CD14-positive monocyte (primary cell): Measurements from ENCODE around the gene TM2D3. TPM values are rescaled to one million over a fixed set of nuclear protein-coding genes. Genes with fewer than 3 reads are reported as not detected.

ENCODE experiments used
- DNase-seq, 3 donors: peaks; one replicate each; pipeline ENCODE4 v3.0.0-alpha.2; 2011 to 2022
- H2AFZ ChIP-seq: 2 replicates; pipeline ENCODE4 v1.6.0; 2012; ENCODE audit warnings: mild to moderate bottlenecking, low read depth, low read length, inconsistent platforms; ENCODE audit not compliant: insufficient read depth, poor library complexity, severe bottlenecking
- H3K27ac ChIP-seq, 2 donors: 1 replicate in 1 of 2; 2 replicates in 1 of 2; pipeline ENCODE4 v1.5.1; 2012 to 2013; ENCODE audit warnings: low read length in 2 of 2, control low read depth in 1 of 2, inconsistent platforms in 1 of 2, low read depth in 1 of 2, mild to moderate bottlenecking in 1 of 2
- H3K27me3 ChIP-seq, 2 donors: one replicate each; pipeline versions ENCODE4 v1.6.0 to v1.6.1; 2011 to 2013; ENCODE audit warnings: low read length in 2 of 2; ENCODE audit not compliant: control insufficient read depth in 2 of 2, insufficient read depth in 2 of 2
- H3K36me3 ChIP-seq, 2 donors: replicated peaks in 1 of 2; 1 replicate in 1 of 2; 2 replicates in 1 of 2; pipeline versions ENCODE4 v1.5.1 to v1.6.1; 2012 to 2013; ENCODE audit warnings: low read length in 2 of 2, control low read depth in 1 of 2, inconsistent platforms in 1 of 2, mild to moderate bottlenecking in 1 of 2; ENCODE audit not compliant: insufficient read depth in 2 of 2, control insufficient read depth in 1 of 2
- H3K4me1 ChIP-seq, 2 donors: 1 replicate in 1 of 2; 2 replicates in 1 of 2; pipeline versions ENCODE4 v1.5.1 to v1.6.1; 2012 to 2013; ENCODE audit warnings: low read length in 2 of 2, control low read depth in 1 of 2, inconsistent platforms in 1 of 2, mild to moderate bottlenecking in 1 of 2, moderate library complexity in 1 of 2; ENCODE audit not compliant: insufficient read depth in 2 of 2, control insufficient read depth in 1 of 2
- H3K4me2 ChIP-seq: replicated peaks from 2 replicates; pipeline ENCODE3; 2012; ENCODE audit warnings: low read length, moderate library complexity, mild to moderate bottlenecking; ENCODE audit not compliant: poor library complexity, severe bottlenecking; ENCODE audit errors: extremely low read depth
- H3K4me3 ChIP-seq, 3 experiments: fragments of 200-600 bp in 1 of 3; sonication (generic) in 1 of 3; replicated peaks in 1 of 3; 1 replicate in 2 of 3; 2 replicates in 1 of 3; pipeline ENCODE4 v1.5.1; 2011 to 2013; ENCODE audit warnings: low read length in 3 of 3, mild to moderate bottlenecking in 3 of 3, control low read depth in 2 of 3, low read depth in 2 of 3, inconsistent platforms in 1 of 3, moderate library complexity in 1 of 3
- H3K79me2 ChIP-seq: 2 replicates; pipeline ENCODE4 v1.6.0; 2012; ENCODE audit warnings: mild to moderate bottlenecking, control low read depth, inconsistent platforms, low read length, moderate library complexity; ENCODE audit not compliant: insufficient read depth
- H3K9ac ChIP-seq: 2 replicates; pipeline ENCODE4 v1.6.0; 2017; ENCODE audit warnings: low read length, mild to moderate bottlenecking; ENCODE audit not compliant: insufficient read depth, poor library complexity, severe bottlenecking
- H3K9me3 ChIP-seq, 2 donors: replicated peaks in 1 of 2; 1 replicate in 1 of 2; 2 replicates in 1 of 2; pipeline versions ENCODE4 v1.5.1 to v1.6.1; 2012 to 2013; ENCODE audit warnings: low read length in 2 of 2, control low read depth in 1 of 2; ENCODE audit not compliant: control insufficient read depth in 1 of 2, insufficient read depth in 1 of 2
- H4K20me1 ChIP-seq: 2 replicates; pipeline ENCODE4 v1.6.0; 2012; ENCODE audit warnings: mild to moderate bottlenecking, low read length, control low read depth, moderate library complexity; ENCODE audit not compliant: insufficient read depth
- H3K27ac Mint-ChIP-seq, 7 donors: one replicate each; pipeline ENCODE4 v1.8.0; 2020; ENCODE audit warnings: mild to moderate bottlenecking in 7 of 7, mixed read lengths in 7 of 7, moderate library complexity in 6 of 7, inconsistent platforms in 2 of 7
- H3K27me3 Mint-ChIP-seq, 3 donors: one replicate each; pipeline ENCODE4 v1.8.0; 2021 to 2022; ENCODE audit warnings: low read depth in 3 of 3, mild to moderate bottlenecking in 3 of 3, mixed read lengths in 3 of 3, moderate library complexity in 3 of 3, inconsistent platforms in 1 of 3
- H3K36me3 Mint-ChIP-seq, 2 donors: one replicate each; pipeline ENCODE4 v1.8.0; 2020; ENCODE audit warnings: mixed read lengths in 2 of 2, inconsistent platforms in 1 of 2, mild to moderate bottlenecking in 1 of 2
- H3K4me1 Mint-ChIP-seq: one replicate; pipeline ENCODE4 v1.8.0; 2020; ENCODE audit warnings: mild to moderate bottlenecking, mixed read lengths
- H3K4me3 Mint-ChIP-seq, 2 donors: one replicate each; pipeline ENCODE4 v1.8.0; 2020; ENCODE audit warnings: mild to moderate bottlenecking in 2 of 2, mixed read lengths in 2 of 2, moderate library complexity in 1 of 2
- H3K9me3 Mint-ChIP-seq, 7 donors: one replicate each; pipeline ENCODE4 v1.8.0; 2020 to 2022; ENCODE audit warnings: mixed read lengths in 7 of 7, mild to moderate bottlenecking in 6 of 7, moderate library complexity in 6 of 7, inconsistent platforms in 2 of 7
- WGBS: methylation state at CpG from one replicate; pipeline ENCODE4 v1.1.5; 2013; ENCODE audit warnings: missing lambda C conversion rate; ENCODE audit not compliant: insufficient coverage; 5-methylcytosine and 5-hydroxymethylcytosine counted together
- intact Hi-C, 2 donors: fragments of 100-400 bp; cut with micrococcal nuclease; formaldehyde crosslinking; loops; one replicate each; pipeline versions ENCODE4 v1.15.0 to v1.15.1; 2023
- polyA plus RNA-seq, 3 donors: library from polyadenylated mRNA; depleted of rRNA in 1 of 3; unstranded in 2 of 3; stranded (reverse) in 1 of 3; fragments of 300-500 nt in 2 of 3; fragments of >200 nt in 1 of 3; fragmentation: Illumina TruSeq in 2 of 3; gene quantifications; 1 replicate in 2 of 3; 2 replicates in 1 of 3; pipeline ENCODE4 v1.2.3, GENCODE V29; 2012 to 2021
- TF ChIP-seq, protein P1 (sequence below): fragments of 200-600 bp; IDR thresholded peaks from one replicate; pipeline ENCODE4 v1.8.0; 2022; ENCODE audit warnings: antibody characterized with exemption, mild to moderate bottlenecking

TM2D3 gene
- polyA plus RNA-seq, 3 donors = 22.9 to 54.6 (median 26.5) TPM

DNA sequence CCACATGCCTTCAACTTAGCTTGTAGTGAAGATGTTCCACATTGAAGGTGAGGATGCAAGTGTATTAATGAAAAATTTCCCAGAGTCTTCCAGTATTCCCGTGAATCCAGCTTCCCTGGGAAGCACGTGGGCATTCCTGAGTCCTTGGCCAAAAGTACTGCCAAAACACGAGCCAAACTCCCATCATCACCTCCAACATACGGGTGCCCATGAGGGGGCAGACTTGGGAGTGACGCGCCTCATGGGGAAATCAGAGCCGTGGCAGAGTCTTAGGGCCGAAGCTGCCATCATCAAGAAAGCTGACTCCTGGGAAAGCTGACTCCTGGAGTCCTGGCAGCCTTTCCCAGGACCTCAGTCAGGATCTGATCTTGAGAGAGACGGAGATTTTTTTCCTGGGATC is 20.1 kb upstream of the TM2D3 start:
- Histone ChIP-seq H2AFZ (no peak overlapping the region), H3K4me3 (no peak overlapping the region), H3K27ac (no peak overlapping the region), H3K36me3 (peaks cover 0 to 16% of the 10 kb centered on the region in 2 donors), H3K27me3 (no peaks in the 10 kb centered on the region), H3K79me2 (no peaks in the 10 kb centered on the region), H3K9me3 (no peaks in the 10 kb centered on the region), H3K9ac (no peak overlapping the region), H3K4me1 (peaks cover 0 to 6% of the 10 kb centered on the region in 2 donors), H3K4me2 (no peak overlapping the region), H4K20me1 (no peaks in the 10 kb centered on the region)
- DNase-seq = no peak
- Mint-ChIP-seq H3K27me3 (peaks cover 0 to 1% (median 0%) of the 10 kb centered on the region in 3 donors), H3K4me1 (peaks cover 8% of the 10 kb centered on the region), H3K36me3 (peaks cover 27 to 32% of the 10 kb centered on the region in 2 donors), H3K27ac (no peak overlapping the region), H3K9me3 (peaks cover 0 to 2% (median 0%) of the 10 kb centered on the region in 7 donors), H3K4me3 (no peak overlapping the region)
- TF ChIP-seq, protein P1, sequence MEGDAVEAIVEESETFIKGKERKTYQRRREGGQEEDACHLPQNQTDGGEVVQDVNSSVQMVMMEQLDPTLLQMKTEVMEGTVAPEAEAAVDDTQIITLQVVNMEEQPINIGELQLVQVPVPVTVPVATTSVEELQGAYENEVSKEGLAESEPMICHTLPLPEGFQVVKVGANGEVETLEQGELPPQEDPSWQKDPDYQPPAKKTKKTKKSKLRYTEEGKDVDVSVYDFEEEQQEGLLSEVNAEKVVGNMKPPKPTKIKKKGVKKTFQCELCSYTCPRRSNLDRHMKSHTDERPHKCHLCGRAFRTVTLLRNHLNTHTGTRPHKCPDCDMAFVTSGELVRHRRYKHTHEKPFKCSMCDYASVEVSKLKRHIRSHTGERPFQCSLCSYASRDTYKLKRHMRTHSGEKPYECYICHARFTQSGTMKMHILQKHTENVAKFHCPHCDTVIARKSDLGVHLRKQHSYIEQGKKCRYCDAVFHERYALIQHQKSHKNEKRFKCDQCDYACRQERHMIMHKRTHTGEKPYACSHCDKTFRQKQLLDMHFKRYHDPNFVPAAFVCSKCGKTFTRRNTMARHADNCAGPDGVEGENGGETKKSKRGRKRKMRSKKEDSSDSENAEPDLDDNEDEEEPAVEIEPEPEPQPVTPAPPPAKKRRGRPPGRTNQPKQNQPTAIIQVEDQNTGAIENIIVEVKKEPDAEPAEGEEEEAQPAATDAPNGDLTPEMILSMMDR = no peak
- intact Hi-C loops = no loop called here
- WGBS = 98% methylated on average over 4 of the region's 9 CpGs

DNA sequence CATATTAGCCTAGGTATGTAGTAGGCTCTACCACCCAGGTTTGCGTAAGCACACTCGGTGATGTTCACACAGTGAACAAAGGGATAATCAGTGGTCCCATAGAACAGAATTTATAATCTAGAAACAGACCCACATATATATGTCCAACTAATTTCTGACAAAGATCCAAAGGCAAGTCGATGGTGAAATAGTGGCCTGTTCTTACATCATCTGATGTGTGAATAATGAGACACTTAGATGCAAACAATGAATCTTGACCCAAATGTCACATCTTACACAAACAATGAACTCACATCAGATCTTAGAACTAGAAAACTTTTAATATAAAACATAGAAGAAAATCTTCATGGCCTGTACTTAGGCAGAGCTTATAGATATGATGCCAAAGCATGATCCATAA is 17.6 kb upstream of the TM2D3 start:
- intact Hi-C loops = no loop called here
- Histone ChIP-seq H3K79me2 (no peaks in the 10 kb centered on the region), H3K36me3 (peaks cover 0 to 11% of the 10 kb centered on the region in 2 donors), H3K9ac (no peak overlapping the region), H4K20me1 (no peaks in the 10 kb centered on the region), H3K27me3 (no peaks in the 10 kb centered on the region), H3K4me3 (no peak overlapping the region), H3K4me1 (peaks cover 0 to 6% of the 10 kb centered on the region in 2 donors), H3K27ac (no peak overlapping the region), H3K4me2 (no peak overlapping the region), H2AFZ (no peak overlapping the region), H3K9me3 (no peaks in the 10 kb centered on the region)
- Mint-ChIP-seq H3K4me3 (no peak overlapping the region), H3K4me1 (peaks cover 8% of the 10 kb centered on the region), H3K27me3 (peaks cover 0 to 1% (median 0%) of the 10 kb centered on the region in 3 donors), H3K9me3 (peaks cover 0 to 5% (median 2%) of the 10 kb centered on the region in 7 donors), H3K27ac (no peak overlapping the region), H3K36me3 (peaks cover 23 to 28% of the 10 kb centered on the region in 2 donors)
- 100% methylated on average over 2 of the region's 3 CpGs for WGBS
- TF ChIP-seq, protein P1 = no peak
- peak in 1 of 3 donors; percentile 27 for DNase-seq
